IMR-90 (cell line): Measurements from ENCODE around the gene GLCE. TPM values are rescaled to one million over a fixed set of nuclear protein-coding genes. Genes with fewer than 3 reads are reported as not detected.

ENCODE experiments used
- ATAC-seq: fragments of 200-7000 bp; cut with Tn5 transposase; 2 replicates; pipeline ENCODE4 v1.9.1; 2020; ENCODE audit warnings: low read depth, mild to moderate bottlenecking, moderate library complexity
- BruUV-seq: library from RNA; stranded (reverse); fragments of 400-500 nt; replicated peaks from 2 replicates; lab custom pipeline; 2021; lab: Mats Ljungman, UMichigan
- CTCF ChIA-PET: fragments of 300-600 bp; formaldehyde crosslinking; extraction: SDS; loops from one replicate; lab custom pipeline; 2021; ENCODE audit warnings: antibody characterized with exemption; lab: Yijun Ruan, JAX
- POLR2A ChIA-PET: fragments of 300-600 bp; sonication (Branson Sonifier 250); formaldehyde crosslinking; loops from one replicate; lab custom pipeline; 2022; ENCODE audit warnings: antibody characterized with exemption; ENCODE audit not compliant: unreplicated experiment; lab: Charles Lee
- DNase-seq: peaks from one replicate; pipeline ENCODE4 v3.0.0; 2013
- H2AFZ ChIP-seq: replicated peaks from 2 replicates; pipeline ENCODE3; 2013; ENCODE audit warnings: low read length, mild to moderate bottlenecking; ENCODE audit not compliant: poor library complexity
- H2AK5ac ChIP-seq: 2 replicates; pipeline ENCODE4 v1.6.1; 2013; ENCODE audit warnings: low read depth, low read length, inconsistent platforms
- H2AK9ac ChIP-seq: replicated peaks from 2 replicates; pipeline ENCODE3; 2013; ENCODE audit warnings: mild to moderate bottlenecking, low read depth, low read length, moderate library complexity; ENCODE audit not compliant: poor library complexity
- H2BK120ac ChIP-seq: 2 replicates; pipeline ENCODE4 v1.6.1; 2013; ENCODE audit warnings: low read depth, low read length, inconsistent platforms
- H2BK15ac ChIP-seq: 3 replicates; pipeline ENCODE4 v1.6.1; 2013; ENCODE audit warnings: low read depth, low read length, inconsistent platforms
- H2BK20ac ChIP-seq: 2 replicates; pipeline ENCODE4 v1.6.1; 2013; ENCODE audit warnings: low read depth, mild to moderate bottlenecking, inconsistent platforms, low read length, moderate library complexity
- H2BK5ac ChIP-seq: 2 replicates; pipeline ENCODE4 v1.6.1; 2013; ENCODE audit warnings: mild to moderate bottlenecking, low read depth, low read length, inconsistent platforms; ENCODE audit not compliant: poor library complexity, severe bottlenecking
- H3K14ac ChIP-seq: replicated peaks from 2 replicates; pipeline ENCODE4 v1.6.1; 2013; ENCODE audit warnings: low read depth, low read length, inconsistent platforms
- H3K18ac ChIP-seq: 2 replicates; pipeline ENCODE4 v1.6.1; 2013; ENCODE audit warnings: low read depth, low read length, control low read depth
- H3K23ac ChIP-seq: 2 replicates; pipeline ENCODE4 v1.6.1; 2013; ENCODE audit warnings: low read depth, low read length, inconsistent platforms
- H3K27ac ChIP-seq: 2 replicates; pipeline ENCODE4 v1.5.1; 2013; ENCODE audit warnings: mild to moderate bottlenecking, control low read depth, low read length; ENCODE audit not compliant: insufficient read depth
- H3K27me3 ChIP-seq: 2 replicates; pipeline ENCODE4 v1.6.1; 2013; ENCODE audit warnings: low read length; ENCODE audit not compliant: control insufficient read depth, insufficient read depth
- H3K36me3 ChIP-seq: 2 replicates; pipeline ENCODE4 v1.6.1; 2013; ENCODE audit warnings: low read length, mixed read lengths; ENCODE audit not compliant: control insufficient read depth, insufficient read depth
- H3K4ac ChIP-seq: 2 replicates; pipeline ENCODE4 v1.6.1; 2013; ENCODE audit warnings: low read depth, low read length, inconsistent platforms
- H3K4me1 ChIP-seq: 2 replicates; pipeline ENCODE4 v1.6.1; 2013; ENCODE audit warnings: low read length, mixed read lengths; ENCODE audit not compliant: control insufficient read depth, insufficient read depth
- H3K4me2 ChIP-seq: 2 replicates; pipeline ENCODE4 v1.6.1; 2013; ENCODE audit warnings: low read depth, mild to moderate bottlenecking, control low read depth, low read length, moderate library complexity
- H3K4me3 ChIP-seq: 2 replicates; pipeline ENCODE4 v1.5.1; 2013; ENCODE audit warnings: low read depth, mild to moderate bottlenecking, control low read depth, low read length, moderate library complexity; ENCODE audit not compliant: insufficient read depth
- H3K56ac ChIP-seq: 2 replicates; pipeline ENCODE4 v1.6.1; 2013; ENCODE audit warnings: low read length, inconsistent platforms; ENCODE audit not compliant: insufficient read depth; ENCODE audit errors: extremely low read depth
- H3K79me1 ChIP-seq, 2 experiments: 2 replicates each; pipeline ENCODE4 v1.6.1; 2013; ENCODE audit warnings: low read length in 2 of 2, inconsistent platforms in 1 of 2, low read depth in 1 of 2
- H3K9ac ChIP-seq: 2 replicates; pipeline ENCODE4 v1.6.1; 2013; ENCODE audit warnings: low read depth, low read length, control low read depth
- H3K9me1 ChIP-seq: 2 replicates; pipeline ENCODE4 v1.6.1; 2013; ENCODE audit warnings: low read length, inconsistent platforms; ENCODE audit not compliant: insufficient read depth
- H3K9me3 ChIP-seq: 2 replicates; pipeline ENCODE4 v1.6.1; 2013; ENCODE audit warnings: low read length; ENCODE audit not compliant: control insufficient read depth, insufficient read depth
- H4K20me1 ChIP-seq: 2 replicates; pipeline ENCODE4 v1.6.1; 2013; ENCODE audit warnings: low read length, inconsistent platforms; ENCODE audit not compliant: insufficient read depth
- H4K5ac ChIP-seq: 2 replicates; pipeline ENCODE4 v1.6.1; 2013; ENCODE audit warnings: mild to moderate bottlenecking, low read depth, low read length, control low read depth
- H4K8ac ChIP-seq, 2 experiments: 2 replicates each; pipeline ENCODE4 v1.6.1; 2013; ENCODE audit warnings: low read depth in 2 of 2, low read length in 2 of 2, control low read depth in 1 of 2, inconsistent platforms in 1 of 2
- H4K91ac ChIP-seq: 2 replicates; pipeline ENCODE4 v1.6.1; 2013; ENCODE audit warnings: low read depth, low read length, inconsistent platforms; ENCODE audit not compliant: insufficient read depth
- BHLHE40 ChIP-seq: fragments of 150-350 bp; IDR thresholded peaks from 2 replicates; pipeline ENCODE4 v1.6.1; 2016; ENCODE audit warnings: mild to moderate bottlenecking, low read depth, low read length
- CEBPB ChIP-seq: IDR thresholded peaks from 2 replicates; pipeline ENCODE4 v1.6.1; 2012; ENCODE audit warnings: low read depth, low read length, improper control_type of control experiment
- CHD1 ChIP-seq: IDR thresholded peaks from 2 replicates; pipeline ENCODE4 v1.6.1; 2012; ENCODE audit warnings: low read depth, low read length, improper control_type of control experiment
- FOS ChIP-seq: fragments of 150-350 bp; IDR thresholded peaks from 2 replicates; pipeline ENCODE4 v1.6.1; 2016; ENCODE audit warnings: low read depth, low read length
- MXI1 ChIP-seq: IDR thresholded peaks from 2 replicates; pipeline ENCODE4 v1.6.1; 2012; ENCODE audit warnings: low read depth, mild to moderate bottlenecking, low read length, moderate library complexity, borderline replicate concordance
- NFE2L2 ChIP-seq: fragments of 150-350 bp; IDR thresholded peaks from 2 replicates; pipeline ENCODE4 v1.6.1; 2016; ENCODE audit warnings: low read depth, mild to moderate bottlenecking, low read length
- POLR2A ChIP-seq: IDR thresholded peaks from 2 replicates; pipeline ENCODE4 v1.6.1; 2012; ENCODE audit warnings: mild to moderate bottlenecking, low read depth, low read length
- RAD21 ChIP-seq: IDR thresholded peaks from 2 replicates; pipeline ENCODE4 v1.6.1; 2012; ENCODE audit warnings: low read length, improper control_type of control experiment
- RFX5 ChIP-seq: IDR thresholded peaks from 2 replicates; pipeline ENCODE4 v1.8.0; 2012; ENCODE audit warnings: low read depth, mild to moderate bottlenecking, low read length, moderate library complexity
- WGBS, 2 experiments: methylation state at CpG; one replicate each; pipeline versions ENCODE4 v1.1.5 to v1.1.7; 2013; ENCODE audit warnings: missing lambda C conversion rate in 2 of 2; ENCODE audit not compliant: insufficient read length in 1 of 2; ENCODE audit errors: extremely low coverage in 2 of 2; 5-methylcytosine and 5-hydroxymethylcytosine counted together
- dilution Hi-C: fragments of 300-500 bp; cut with HindIII; formaldehyde crosslinking; loops from one replicate; pipeline ENCODE4 v1.14.3; 2018; ENCODE audit warnings: low sequenced_read_pairs; ENCODE audit not compliant: unreplicated experiment
- in situ Hi-C: fragments of 300-500 bp; cut with MboI; formaldehyde crosslinking; loops from 3 replicates; pipeline ENCODE4 v1.14.3; 2019; ENCODE audit warnings: low sequenced_read_pairs, inconsistent platforms, mixed read lengths
- intact Hi-C: fragments of 100-400 bp; cut with micrococcal nuclease; formaldehyde crosslinking; loops from 2 replicates; pipeline ENCODE4 v1.10.0; 2022
- polyA plus RNA-seq, 3 experiments: library from polyadenylated mRNA; depleted of rRNA; stranded (reverse); fragments of >200 nt; gene quantifications; 2 replicates each; pipeline ENCODE4 v1.2.3, GENCODE V29; 2012; ENCODE audit warnings: low replicate concordance in 1 of 3
- total RNA-seq: library from RNA; depleted of rRNA; stranded (reverse); fragments of >200 nt; gene quantifications from 2 replicates; pipeline ENCODE4 v1.2.3, GENCODE V29; 2012
- TF ChIP-seq, protein P1 (sequence below): conservative IDR thresholded peaks from 2 replicates; pipeline ENCODE4 v1.5.1; 2012; ENCODE audit warnings: mild to moderate bottlenecking, low read depth, low read length, improper control_type of control experiment
- TF ChIP-seq, protein P2 (sequence below): fragments of 150-350 bp; IDR thresholded peaks from 2 replicates; pipeline ENCODE4 v1.6.1; 2016; ENCODE audit warnings: low read depth, mild to moderate bottlenecking, low read length, moderate library complexity, borderline replicate concordance
- TF ChIP-seq, protein P3 (sequence below): fragments of 150-350 bp; IDR thresholded peaks from 2 replicates; pipeline ENCODE4 v1.6.1; 2017; ENCODE audit warnings: mild to moderate bottlenecking, antibody characterized with exemption, low read length, low read depth

GLCE gene
- total and polyA plus RNA-seq, 2 of the 4 experiments (the other 2 are of a cell fraction): 15.3 to 29.6 TPM

DNA sequence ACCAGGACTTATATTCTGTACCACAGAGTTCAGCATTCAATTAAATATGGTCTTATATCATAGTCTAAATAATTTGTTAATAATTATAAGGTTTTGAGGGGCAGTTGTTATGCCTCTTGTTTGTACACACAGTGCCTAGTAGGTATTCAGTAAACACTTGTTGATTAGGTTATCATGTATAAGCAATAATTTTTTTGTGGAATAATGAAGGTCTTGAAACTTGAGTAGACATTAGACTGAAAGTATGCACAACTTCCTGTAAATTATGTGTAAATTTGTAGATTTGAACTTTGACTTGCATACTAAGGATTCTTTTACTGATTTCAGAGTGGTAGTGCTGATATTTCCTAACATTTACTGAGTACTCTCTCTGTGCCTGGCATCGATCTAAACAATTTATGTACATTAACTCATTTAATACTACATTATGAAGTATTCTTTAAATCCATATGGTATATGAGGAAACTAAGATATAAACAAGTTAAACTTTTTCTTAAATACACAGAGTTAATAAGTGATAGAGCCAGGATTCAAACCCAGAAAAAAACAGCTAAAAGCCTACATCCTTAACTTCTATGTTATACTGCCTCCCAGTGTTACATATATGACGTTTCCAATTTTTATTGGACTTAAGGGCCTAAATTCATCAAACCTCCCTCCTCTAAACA is 65.1 kb downstream of the GLCE start (continued):
- no peak for TF ChIP-seq NFE2L2

DNA sequence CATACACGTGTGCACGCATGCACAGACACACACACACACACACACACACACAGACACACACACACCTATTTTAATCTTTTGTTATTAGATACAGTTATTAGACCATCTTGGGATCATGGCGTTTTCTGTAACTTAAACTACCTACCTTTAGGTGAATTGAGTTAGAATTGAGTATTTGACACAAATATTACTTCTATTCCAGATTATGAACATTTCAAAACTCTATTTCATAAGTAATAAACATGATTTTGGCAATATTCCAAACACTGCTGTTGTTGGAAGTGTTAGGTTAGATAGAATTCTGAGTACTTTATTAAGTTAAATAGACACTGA is 65.6 kb downstream of the GLCE start:
- CTCF ChIA-PET: interaction anchor here (0.7 to 0.9 kb wide), 4 partner anchors 9 to 779 kb away, joined by 3 to 5 read pairs (median 4); no protein-coding TSS in a partner anchor
- ATAC-seq (no peak), DNase-seq (no peak)
- Histone ChIP-seq H3K9me3 (no peaks in the 10 kb centered on the region), H3K9me1 (no peaks in the 10 kb centered on the region), H3K27me3 (no peaks in the 10 kb centered on the region), H4K20me1 (no peaks in the 10 kb centered on the region), H3K4me2 (no peak overlapping the region), H2BK120ac (no peak overlapping the region), H3K9ac (no peak overlapping the region), H3K18ac (no peak overlapping the region), H4K5ac (no peak overlapping the region), H4K8ac (no peak overlapping the region), H4K91ac (no peak overlapping the region), H3K23ac (no peak overlapping the region), H2AK5ac (no peak overlapping the region), H3K79me1 (peaks cover 0 to 8% of the 10 kb centered on the region in 2 experiments; a peak in 3 of 4 replicates), H3K4me3 (no peak overlapping the region), H3K14ac (no peak overlapping the region), H2BK15ac (no peak overlapping the region), H2AK9ac (no peak overlapping the region), H3K4me1 (no peaks in the 10 kb centered on the region; the same call in 1 of the 2 replicates), H2BK5ac (no peak overlapping the region), H3K4ac (no peak overlapping the region), H3K56ac (no peak overlapping the region), H3K27ac (no peak overlapping the region), H2AFZ (no peak overlapping the region), H2BK20ac (no peak overlapping the region), H3K36me3 (no peaks in the 10 kb centered on the region)
- dilution Hi-C loops: no loop called here
- intact Hi-C loops: loop anchor here (5.0 kb wide), 1 partner anchor 166 kb away; no protein-coding TSS in a partner anchor
- BruUV-seq: no TSS peak
- POLR2A ChIA-PET: no interaction called here
- no CpG with 5 or more reads among the region's 3 CpGs for WGBS, 2 experiments
- in situ Hi-C loops: no loop called here
- TF ChIP-seq RAD21 (no peak), POLR2A (no peak), MXI1 (no peak), NFE2L2 (no peak), CEBPB (no peak), CHD1 (no peak), BHLHE40 (no peak), FOS (no peak), RFX5 (no peak)
- TF ChIP-seq, protein P1, sequence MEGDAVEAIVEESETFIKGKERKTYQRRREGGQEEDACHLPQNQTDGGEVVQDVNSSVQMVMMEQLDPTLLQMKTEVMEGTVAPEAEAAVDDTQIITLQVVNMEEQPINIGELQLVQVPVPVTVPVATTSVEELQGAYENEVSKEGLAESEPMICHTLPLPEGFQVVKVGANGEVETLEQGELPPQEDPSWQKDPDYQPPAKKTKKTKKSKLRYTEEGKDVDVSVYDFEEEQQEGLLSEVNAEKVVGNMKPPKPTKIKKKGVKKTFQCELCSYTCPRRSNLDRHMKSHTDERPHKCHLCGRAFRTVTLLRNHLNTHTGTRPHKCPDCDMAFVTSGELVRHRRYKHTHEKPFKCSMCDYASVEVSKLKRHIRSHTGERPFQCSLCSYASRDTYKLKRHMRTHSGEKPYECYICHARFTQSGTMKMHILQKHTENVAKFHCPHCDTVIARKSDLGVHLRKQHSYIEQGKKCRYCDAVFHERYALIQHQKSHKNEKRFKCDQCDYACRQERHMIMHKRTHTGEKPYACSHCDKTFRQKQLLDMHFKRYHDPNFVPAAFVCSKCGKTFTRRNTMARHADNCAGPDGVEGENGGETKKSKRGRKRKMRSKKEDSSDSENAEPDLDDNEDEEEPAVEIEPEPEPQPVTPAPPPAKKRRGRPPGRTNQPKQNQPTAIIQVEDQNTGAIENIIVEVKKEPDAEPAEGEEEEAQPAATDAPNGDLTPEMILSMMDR: no peak
- TF ChIP-seq, protein P2, sequence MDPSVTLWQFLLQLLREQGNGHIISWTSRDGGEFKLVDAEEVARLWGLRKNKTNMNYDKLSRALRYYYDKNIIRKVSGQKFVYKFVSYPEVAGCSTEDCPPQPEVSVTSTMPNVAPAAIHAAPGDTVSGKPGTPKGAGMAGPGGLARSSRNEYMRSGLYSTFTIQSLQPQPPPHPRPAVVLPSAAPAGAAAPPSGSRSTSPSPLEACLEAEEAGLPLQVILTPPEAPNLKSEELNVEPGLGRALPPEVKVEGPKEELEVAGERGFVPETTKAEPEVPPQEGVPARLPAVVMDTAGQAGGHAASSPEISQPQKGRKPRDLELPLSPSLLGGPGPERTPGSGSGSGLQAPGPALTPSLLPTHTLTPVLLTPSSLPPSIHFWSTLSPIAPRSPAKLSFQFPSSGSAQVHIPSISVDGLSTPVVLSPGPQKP: no peak
- TF ChIP-seq, protein P3, sequence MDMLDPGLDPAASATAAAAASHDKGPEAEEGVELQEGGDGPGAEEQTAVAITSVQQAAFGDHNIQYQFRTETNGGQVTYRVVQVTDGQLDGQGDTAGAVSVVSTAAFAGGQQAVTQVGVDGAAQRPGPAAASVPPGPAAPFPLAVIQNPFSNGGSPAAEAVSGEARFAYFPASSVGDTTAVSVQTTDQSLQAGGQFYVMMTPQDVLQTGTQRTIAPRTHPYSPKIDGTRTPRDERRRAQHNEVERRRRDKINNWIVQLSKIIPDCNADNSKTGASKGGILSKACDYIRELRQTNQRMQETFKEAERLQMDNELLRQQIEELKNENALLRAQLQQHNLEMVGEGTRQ: no peak
